CD4-positive, alpha-beta memory T cell (primary cell): ENCODE results near the gene NHEJ1. TPM values are rescaled to one million over a fixed set of nuclear protein-coding genes. Genes with fewer than 3 reads are reported as not detected.

Source experiments
- CTCF ChIA-PET: fragments of 350-600 bp; sonication (Branson Sonifier 250); formaldehyde crosslinking; loops from one replicate; lab custom pipeline; 2021; ENCODE audit warnings: inconsistent platforms; ENCODE audit not compliant: partially characterized antibody; lab: Charles Lee
- POLR2A ChIA-PET: fragments of 350-600 bp; sonication (Branson Sonifier 250); formaldehyde crosslinking; loops from one replicate; lab custom pipeline; 2021; ENCODE audit not compliant: partially characterized antibody; lab: Charles Lee
- DNase-seq, 5 donors: peaks; one replicate each; pipeline versions ENCODE4 v3.0.0 to v3.0.0-alpha.2; 2020 to 2022; ENCODE audit warnings: mixed read lengths in 1 of 5
- H3K27ac ChIP-seq: one replicate; pipeline ENCODE4 v1.7.0; 2013; ENCODE audit warnings: low read depth, low read length
- H3K27me3 ChIP-seq: 2 replicates; pipeline ENCODE4 v1.7.0; 2013; ENCODE audit warnings: mild to moderate bottlenecking, low read length, moderate library complexity; ENCODE audit not compliant: insufficient read depth
- H3K36me3 ChIP-seq: 2 replicates; pipeline ENCODE4 v1.7.0; 2013; ENCODE audit warnings: mild to moderate bottlenecking, low read length, moderate library complexity; ENCODE audit not compliant: insufficient read depth
- H3K4me1 ChIP-seq: 2 replicates; pipeline ENCODE4 v1.7.0; 2013; ENCODE audit warnings: mild to moderate bottlenecking, low read length, moderate library complexity; ENCODE audit not compliant: insufficient read depth
- H3K4me3 ChIP-seq, 2 donors: one replicate each; pipeline ENCODE4 v1.7.0; 2013; ENCODE audit warnings: low read length in 2 of 2, mild to moderate bottlenecking in 1 of 2
- H3K9me3 ChIP-seq, 2 donors: one replicate each; pipeline ENCODE4 v1.7.0; 2013; ENCODE audit warnings: low read length in 2 of 2, control low read depth in 1 of 2; ENCODE audit not compliant: control insufficient read depth in 1 of 2
- H3K27ac Mint-ChIP-seq, 7 donors: one replicate each; pipeline ENCODE4 v1.8.0; 2020 to 2021; ENCODE audit warnings: mixed read lengths in 7 of 7, mild to moderate bottlenecking in 6 of 7, inconsistent platforms in 3 of 7, moderate library complexity in 3 of 7
- H3K27me3 Mint-ChIP-seq, 2 donors: one replicate each; pipeline ENCODE4 v1.8.0; 2020 to 2021; ENCODE audit warnings: mixed read lengths in 2 of 2
- H3K36me3 Mint-ChIP-seq, 2 donors: one replicate each; pipeline ENCODE4 v1.8.0; 2020 to 2021; ENCODE audit warnings: mixed read lengths in 2 of 2, inconsistent platforms in 1 of 2, mild to moderate bottlenecking in 1 of 2
- H3K4me1 Mint-ChIP-seq, 4 donors: one replicate each; pipeline ENCODE4 v1.8.0; 2020 to 2021; ENCODE audit warnings: mixed read lengths in 4 of 4, mild to moderate bottlenecking in 1 of 4
- H3K4me3 Mint-ChIP-seq, 8 donors: one replicate each; pipeline ENCODE4 v1.8.0; 2020 to 2021; ENCODE audit warnings: mixed read lengths in 8 of 8, mild to moderate bottlenecking in 7 of 8, moderate library complexity in 6 of 8, inconsistent platforms in 3 of 8
- H3K9me3 Mint-ChIP-seq, 8 donors: one replicate each; pipeline ENCODE4 v1.8.0; 2020 to 2021; ENCODE audit warnings: mixed read lengths in 8 of 8, mild to moderate bottlenecking in 5 of 8, inconsistent platforms in 3 of 8, moderate library complexity in 1 of 8
- intact Hi-C: fragments of 100-400 bp; cut with micrococcal nuclease; formaldehyde crosslinking; loops from one replicate; pipeline ENCODE4 v1.15.1; 2023
- polyA plus RNA-seq, 2 donors: library from polyadenylated mRNA; unstranded; fragments of 300-500 nt; fragmentation: Illumina TruSeq; gene quantifications; one replicate each; pipeline ENCODE4 v1.2.3, GENCODE V29; 2021
- total RNA-seq, 2 experiments: library from RNA; stranded (reverse); gene quantifications; one replicate each; pipeline ENCODE4 v1.2.3, GENCODE V29; 2021

The NHEJ1 gene
- total and polyA plus RNA-seq, 4 experiments from 2014 or later, result 14.1 to 27.5 (median 20.5) TPM

GRCh38 chr2:219056896-219057708, 103.5 kb downstream of the NHEJ1 start:
- Mint-ChIP-seq H3K36me3 (no peaks in the 10 kb centered on the region), H3K27me3 (peaks cover 28 to 46% of the 10 kb centered on the region in 2 donors), H3K4me1 (peaks cover 6 to 40% (median 20%) of the 10 kb centered on the region in 4 donors), H3K4me3 (peak overlapping the region in 1 of 8 donors; percentile 26), H3K27ac (no peak overlapping the region), H3K9me3 (no peaks in the 10 kb centered on the region)
- ChIA-PET POLR2A (no interaction called here), CTCF (interaction anchor here (0.8 to 9.6 kb wide), 18 partner anchors 9 to 349 kb away, joined by 3 to 125 read pairs (median 4); partner anchors contain the start of genes ANKZF1, ATG9A and CFAP65)
- no peak for DNase-seq
- Histone ChIP-seq H3K27ac (no peak overlapping the region), H3K36me3 (no peaks in the 10 kb centered on the region), H3K9me3 (no peaks in the 10 kb centered on the region), H3K4me3 (no peak overlapping the region), H3K27me3 (peaks cover 40% of the 10 kb centered on the region), H3K4me1 (peaks cover 35% of the 10 kb centered on the region)
- intact Hi-C loops, result loop anchor here (10.0 kb wide), 1 partner anchor 158 kb away; the partner anchor contains the start of gene ABCB6

- ChIA-PET POLR2A (no interaction called here), CTCF (interaction anchor here (1.3 to 6.7 kb wide), 5 partner anchors 17 to 243 kb away, joined by 3 to 125 read pairs (median 18); no protein-coding TSS in a partner anchor)
- Histone ChIP-seq H3K27ac (no peak overlapping the region), H3K4me3 (no peak overlapping the region), H3K9me3 (no peaks in the 10 kb centered on the region), H3K4me1 (peaks cover 33% of the 10 kb centered on the region), H3K36me3 (no peaks in the 10 kb centered on the region), H3K27me3 (peaks cover 40% of the 10 kb centered on the region)
- peaks cover 6 to 35% (median 18%) of the 10 kb centered on the region in 4 donors for H3K4me1 Mint-ChIP-seq
- no peaks in the 10 kb centered on the region for H3K36me3 Mint-ChIP-seq
- no peak for DNase-seq
- intact Hi-C loops, result loop anchor here (10.0 kb wide), 1 partner anchor 158 kb away; the partner anchor contains the start of gene ABCB6
- H3K27ac Mint-ChIP-seq, result no peak overlapping the region
- no peaks in the 10 kb centered on the region for H3K9me3 Mint-ChIP-seq
- peak overlapping the region in 2 of 8 donors; percentile 3 to 27 for H3K4me3 Mint-ChIP-seq
- H3K27me3 Mint-ChIP-seq, result peaks cover 20 to 41% of the 10 kb centered on the region in 2 donors
Measured at GRCh38 chr2:219056176-219056895, 104.3 kb downstream of the NHEJ1 start.

GRCh38 chr2:219054956-219055903, 105.4 kb downstream of the NHEJ1 start:
- CTCF ChIA-PET, result interaction anchor here (1.3 to 6.7 kb wide), 3 partner anchors 18 to 100 kb away, joined by 3 to 125 read pairs (median 76); no protein-coding TSS in a partner anchor
- no peaks in the 10 kb centered on the region for H3K36me3 ChIP-seq
- intact Hi-C loops, result loop anchor here (10.0 kb wide), 1 partner anchor 160 kb away; the partner anchor contains the start of gene ABCB6
- Mint-ChIP-seq H3K9me3 (no peaks in the 10 kb centered on the region), H3K4me1 (peaks cover 6 to 32% (median 17%) of the 10 kb centered on the region in 4 donors), H3K4me3 (no peak overlapping the region), H3K27ac (no peak overlapping the region), H3K27me3 (peaks cover 24 to 49% of the 10 kb centered on the region in 2 donors), H3K36me3 (no peaks in the 10 kb centered on the region)
- peaks cover 40% of the 10 kb centered on the region for H3K27me3 ChIP-seq
- DNase-seq, result no peak
- H3K27ac ChIP-seq, result no peak overlapping the region
- peaks cover 28% of the 10 kb centered on the region for H3K4me1 ChIP-seq
- POLR2A ChIA-PET, result interaction anchor here (0.5 kb wide), 1 partner anchor 101 kb away, joined by 3 read pairs; no protein-coding TSS in a partner anchor
- no peaks in the 10 kb centered on the region for H3K9me3 ChIP-seq
- no peak overlapping the region for H3K4me3 ChIP-seq

- H3K4me1 ChIP-seq, result no peaks in the 10 kb centered on the region
- no peak overlapping the region for H3K4me3 Mint-ChIP-seq
- no peaks in the 10 kb centered on the region for H3K27me3 ChIP-seq
- no peaks in the 10 kb centered on the region for H3K36me3 ChIP-seq
- peaks cover 0 to 2% (median 0%) of the 10 kb centered on the region in 8 donors for H3K9me3 Mint-ChIP-seq
- peaks cover 30 to 61% of the 10 kb centered on the region in 2 donors for H3K27me3 Mint-ChIP-seq
- intact Hi-C loops, result no loop called here
- DNase-seq, result no peak
- no peak overlapping the region for H3K27ac Mint-ChIP-seq
- no peaks in the 10 kb centered on the region for H3K9me3 ChIP-seq
- H3K27ac ChIP-seq, result no peak overlapping the region
- no peaks in the 10 kb centered on the region for H3K4me1 Mint-ChIP-seq
- ChIA-PET POLR2A (no interaction called here), CTCF (no interaction called here)
- H3K36me3 Mint-ChIP-seq, result no peaks in the 10 kb centered on the region
- H3K4me3 ChIP-seq, result no peak overlapping the region
Measured at GRCh38 chr2:219049282-219049681, 111.3 kb downstream of the NHEJ1 start.

- ChIA-PET CTCF (interaction anchor here (1.0 to 2.3 kb wide), 5 partner anchors 12 to 253 kb away, joined by 4 to 12 read pairs (median 5); no protein-coding TSS in a partner anchor), POLR2A (no interaction called here)
- Histone ChIP-seq H3K27me3 (peaks cover 9% of the 10 kb centered on the region), H3K36me3 (no peaks in the 10 kb centered on the region), H3K4me1 (peaks cover 6% of the 10 kb centered on the region), H3K9me3 (no peaks in the 10 kb centered on the region), H3K27ac (no peak overlapping the region), H3K4me3 (no peak overlapping the region)
- H3K4me3 Mint-ChIP-seq, result no peak overlapping the region
- H3K27me3 Mint-ChIP-seq, result peaks cover 47 to 67% of the 10 kb centered on the region in 2 donors
- H3K36me3 Mint-ChIP-seq, result no peaks in the 10 kb centered on the region
- peaks cover 0 to 2% (median 0%) of the 10 kb centered on the region in 8 donors for H3K9me3 Mint-ChIP-seq
- no peak for DNase-seq
- H3K27ac Mint-ChIP-seq, result no peak overlapping the region
- H3K4me1 Mint-ChIP-seq, result peaks cover 5 to 11% (median 6%) of the 10 kb centered on the region in 4 donors
- intact Hi-C loops, result no loop called here
Measured at GRCh38 chr2:219045937-219046550, 114.6 kb downstream of the NHEJ1 start.

- ChIA-PET CTCF (interaction anchor here (0.7 to 1.3 kb wide), 4 partner anchors 13 to 48 kb away, joined by 3 to 11 read pairs (median 4); no protein-coding TSS in a partner anchor), POLR2A (no interaction called here)
- no peak overlapping the region for H3K4me3 Mint-ChIP-seq
- H3K9me3 Mint-ChIP-seq, result peaks cover 0 to 2% (median 0%) of the 10 kb centered on the region in 8 donors
- Histone ChIP-seq H3K36me3 (no peaks in the 10 kb centered on the region), H3K27ac (no peak overlapping the region), H3K4me1 (peaks cover 9% of the 10 kb centered on the region), H3K4me3 (no peak overlapping the region), H3K27me3 (peaks cover 15% of the 10 kb centered on the region), H3K9me3 (no peaks in the 10 kb centered on the region)
- intact Hi-C loops, result no loop called here
- H3K36me3 Mint-ChIP-seq, result no peaks in the 10 kb centered on the region
- peaks cover 48 to 59% of the 10 kb centered on the region in 2 donors for H3K27me3 Mint-ChIP-seq
- no peak for DNase-seq
- peaks cover 6 to 14% (median 8%) of the 10 kb centered on the region in 4 donors for H3K4me1 Mint-ChIP-seq
- no peak overlapping the region for H3K27ac Mint-ChIP-seq
Measured at GRCh38 chr2:219042750-219043149, 117.9 kb downstream of the NHEJ1 start.
